IPS-18a (cell line): ENCODE data around the gene INAFM1.
"Not testable (repeated sequence)": the region's sequence is repeated elsewhere in the genome, so short reads cannot be mapped to it uniquely, and the experiment has no call there.

Experiments
- H3K27ac ChIP-seq: one replicate; pipeline ENCODE4 v1.5.1; 2013; ENCODE audit warnings: low read length
- H3K27me3 ChIP-seq: one replicate; pipeline ENCODE4 v1.6.1; 2013; ENCODE audit warnings: mild to moderate bottlenecking, low read length; ENCODE audit not compliant: control insufficient read depth, insufficient read depth
- H3K36me3 ChIP-seq: one replicate; pipeline ENCODE4 v1.6.1; 2013; ENCODE audit warnings: low read depth, low read length; ENCODE audit not compliant: control insufficient read depth
- H3K4me1 ChIP-seq: one replicate; pipeline ENCODE4 v1.6.1; 2013; ENCODE audit warnings: low read depth, low read length; ENCODE audit not compliant: control insufficient read depth
- H3K4me3 ChIP-seq: one replicate; pipeline ENCODE4 v1.5.1; 2013; ENCODE audit warnings: low read length
- H3K9ac ChIP-seq: one replicate; pipeline ENCODE4 v1.6.1; 2013; ENCODE audit warnings: mild to moderate bottlenecking, low read length, moderate library complexity
- H3K9me3 ChIP-seq: one replicate; pipeline ENCODE4 v1.6.1; 2013; ENCODE audit warnings: low read depth, low read length; ENCODE audit not compliant: control insufficient read depth

INAFM1 gene

GRCh38 chr19:47243776-47244547, 30.7 kb upstream of the INAFM1 start:
- no peaks in the 10 kb centered on the region for H3K9me3 ChIP-seq
- H3K36me3 ChIP-seq: no peaks in the 10 kb centered on the region
- H3K9ac ChIP-seq: peak overlapping the region; percentile 56
- peak overlapping the region; percentile 62 for H3K27ac ChIP-seq
- peaks cover 22% of the 10 kb centered on the region for H3K4me1 ChIP-seq
- peak overlapping the region; percentile 46 for H3K4me3 ChIP-seq
- peaks cover 44% of the 10 kb centered on the region for H3K27me3 ChIP-seq

- Histone ChIP-seq H3K27me3 (peaks cover 11% of the 10 kb centered on the region), H3K36me3 (no peaks in the 10 kb centered on the region), H3K27ac (no peak overlapping the region), H3K9ac (no peak overlapping the region), H3K9me3 (no peaks in the 10 kb centered on the region), H3K4me1 (peaks cover 15% of the 10 kb centered on the region), H3K4me3 (no peak overlapping the region)
Measured at GRCh38 chr19:47247308-47247990, 27.2 kb upstream of the INAFM1 start.

- H3K36me3 ChIP-seq, H3K27ac ChIP-seq, H3K4me3 ChIP-seq, H3K9me3 ChIP-seq, H3K9ac ChIP-seq, H3K4me1 ChIP-seq, H3K27me3 ChIP-seq: not testable (repeated sequence)
Measured at GRCh38 chr19:47253016-47253415, 21.7 kb upstream of the INAFM1 start.

- Histone ChIP-seq H3K9ac (no peak overlapping the region), H3K27ac (no peak overlapping the region), H3K9me3 (no peaks in the 10 kb centered on the region), H3K4me3 (no peak overlapping the region), H3K4me1 (peaks cover 6% of the 10 kb centered on the region), H3K27me3 (no peaks in the 10 kb centered on the region), H3K36me3 (no peaks in the 10 kb centered on the region)
Measured at GRCh38 chr19:47253467-47253881, 21.2 kb upstream of the INAFM1 start.

GRCh38 chr19:47253970-47254369, 20.7 kb upstream of the INAFM1 start:
- no peak overlapping the region for H3K9ac ChIP-seq
- H3K27me3 ChIP-seq: no peaks in the 10 kb centered on the region
- peaks cover 5% of the 10 kb centered on the region for H3K36me3 ChIP-seq
- no peak overlapping the region for H3K4me3 ChIP-seq
- no peaks in the 10 kb centered on the region for H3K9me3 ChIP-seq
- H3K27ac ChIP-seq: no peak overlapping the region
- H3K4me1 ChIP-seq: peaks cover 6% of the 10 kb centered on the region

- Histone ChIP-seq H3K4me1 (peaks cover 6% of the 10 kb centered on the region), H3K27me3 (no peaks in the 10 kb centered on the region), H3K9me3 (no peaks in the 10 kb centered on the region), H3K9ac (peak within 1 kb of the TSS; percentile 77), H3K36me3 (peaks cover 18% of the 10 kb centered on the region), H3K27ac (peak within 1 kb of the TSS; percentile 78), H3K4me3 (peak within 1 kb of the TSS; percentile 89)
Measured at GRCh38 chr19:47255879-47256692, 18.6 kb upstream of the INAFM1 start, which contains the start of gene CCDC9. TSS of gene CCDC9 (plus strand) at chr19:47256525. CDS start at chr19:47258401, 1,876 bp downstream.

- Histone ChIP-seq H3K4me3 (peak overlapping the region; percentile 89), H3K4me1 (peaks cover 6% of the 10 kb centered on the region), H3K36me3 (peaks cover 22% of the 10 kb centered on the region), H3K9me3 (no peaks in the 10 kb centered on the region), H3K27ac (no peak overlapping the region), H3K27me3 (no peaks in the 10 kb centered on the region), H3K9ac (peak overlapping the region; percentile 58)
Measured at GRCh38 chr19:47256693-47257410, 17.8 kb upstream of the INAFM1 start.

GRCh38 chr19:47257411-47258169, 17.1 kb upstream of the INAFM1 start:
- Histone ChIP-seq H3K4me1 (peaks cover 6% of the 10 kb centered on the region), H3K9me3 (no peaks in the 10 kb centered on the region), H3K27me3 (no peaks in the 10 kb centered on the region), H3K9ac (peak overlapping the region; percentile 77), H3K4me3 (peak overlapping the region; percentile 89), H3K27ac (peak overlapping the region; percentile 78), H3K36me3 (peaks cover 22% of the 10 kb centered on the region)

GRCh38 chr19:47258434-47258833, 16.3 kb upstream of the INAFM1 start:
- Histone ChIP-seq H3K4me3 (no peak overlapping the region), H3K27me3 (no peaks in the 10 kb centered on the region), H3K9ac (peak overlapping the region; percentile 77), H3K36me3 (peaks cover 22% of the 10 kb centered on the region), H3K9me3 (no peaks in the 10 kb centered on the region), H3K27ac (no peak overlapping the region), H3K4me1 (peaks cover 6% of the 10 kb centered on the region)

GRCh38 chr19:47258895-47259555, 15.7 kb upstream of the INAFM1 start:
- Histone ChIP-seq H3K36me3 (peaks cover 22% of the 10 kb centered on the region), H3K9me3 (no peaks in the 10 kb centered on the region), H3K9ac (no peak overlapping the region), H3K27me3 (no peaks in the 10 kb centered on the region), H3K4me1 (peaks cover 6% of the 10 kb centered on the region), H3K4me3 (no peak overlapping the region), H3K27ac (no peak overlapping the region)
